BJ (cell line): ENCODE data around the gene RASGRP3. TPM values are rescaled to one million over a fixed set of nuclear protein-coding genes. Genes with fewer than 3 reads are reported as not detected.
A peak's percentile ranks its signal among the peaks of the same experiment; 100 is the strongest.
"Not testable (repeated sequence)": the region's sequence is repeated elsewhere in the genome, so short reads cannot be mapped to it uniquely, and the experiment has no call there.

ENCODE experiments used
- CTCF ChIA-PET: fragments of 350-600 bp; formaldehyde crosslinking; extraction: SDS; loops from one replicate; lab custom pipeline; 2021; ENCODE audit warnings: antibody characterized with exemption, inconsistent platforms; lab: Yijun Ruan, JAX
- POLR2A ChIA-PET: fragments of 300-600 bp; sonication (Branson Sonifier 250); formaldehyde crosslinking; extraction: SDS; loops from one replicate; lab custom pipeline; 2021; ENCODE audit warnings: antibody characterized with exemption; lab: Charles Lee
- DNase-seq: peaks from one replicate; pipeline ENCODE4 v3.0.0-alpha.2; 2011; ENCODE audit warnings: low read depth
- H3K27me3 ChIP-seq: 2 replicates; pipeline ENCODE4 v1.6.0; 2011; ENCODE audit warnings: low read length; ENCODE audit not compliant: control insufficient read depth, insufficient read depth
- H3K36me3 ChIP-seq: 2 replicates; pipeline ENCODE4 v1.5.1; 2011; ENCODE audit warnings: low read length; ENCODE audit not compliant: control insufficient read depth, insufficient read depth
- H3K4me3 ChIP-seq: 2 replicates; pipeline ENCODE4 v1.5.1; 2011; ENCODE audit warnings: low read depth, mild to moderate bottlenecking, control low read depth, low read length
- polyA plus RNA-seq: library from polyadenylated mRNA; depleted of rRNA; stranded (reverse); fragments of >200 nt; gene quantifications from 2 replicates; pipeline ENCODE4 v1.2.3, GENCODE V29; 2011
- TF ChIP-seq, protein P1 (sequence below): IDR thresholded peaks from 2 replicates; pipeline ENCODE4 v1.5.1; 2011; ENCODE audit warnings: low read depth, mild to moderate bottlenecking, control low read depth, inconsistent platforms, low read length, moderate library complexity; ENCODE audit not compliant: insufficient read depth

The RASGRP3 gene
- polyA plus RNA-seq, 1 experiment, result 2.6 TPM

DNA sequence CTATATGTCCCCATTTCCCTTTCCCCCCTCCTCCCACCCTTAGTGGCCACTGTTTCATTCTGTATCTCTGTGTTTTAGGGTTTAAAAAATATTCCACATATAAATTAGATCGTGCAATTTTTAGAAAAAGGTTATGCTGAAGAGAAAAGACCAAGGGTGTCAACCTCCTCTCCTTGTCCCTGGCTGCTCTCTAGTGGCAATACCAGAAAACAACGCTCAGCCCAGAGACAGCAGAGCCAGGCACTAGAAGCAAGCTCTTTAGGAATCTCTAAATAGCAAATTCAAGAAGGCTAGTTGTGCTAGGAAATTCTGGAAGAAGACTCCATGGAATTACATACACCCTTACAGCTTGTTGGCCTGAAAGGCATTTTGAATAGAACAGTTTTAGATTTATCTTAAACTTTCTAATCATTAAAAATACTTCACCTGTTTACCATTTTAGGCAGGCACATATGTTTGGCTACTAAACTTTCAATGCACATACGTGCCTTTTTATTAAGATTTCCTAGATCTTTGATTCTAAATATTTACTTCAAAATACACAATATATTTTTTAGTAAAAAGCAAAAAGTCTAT lies 35.1 kb upstream of the RASGRP3 start:
- TF ChIP-seq, protein P1, sequence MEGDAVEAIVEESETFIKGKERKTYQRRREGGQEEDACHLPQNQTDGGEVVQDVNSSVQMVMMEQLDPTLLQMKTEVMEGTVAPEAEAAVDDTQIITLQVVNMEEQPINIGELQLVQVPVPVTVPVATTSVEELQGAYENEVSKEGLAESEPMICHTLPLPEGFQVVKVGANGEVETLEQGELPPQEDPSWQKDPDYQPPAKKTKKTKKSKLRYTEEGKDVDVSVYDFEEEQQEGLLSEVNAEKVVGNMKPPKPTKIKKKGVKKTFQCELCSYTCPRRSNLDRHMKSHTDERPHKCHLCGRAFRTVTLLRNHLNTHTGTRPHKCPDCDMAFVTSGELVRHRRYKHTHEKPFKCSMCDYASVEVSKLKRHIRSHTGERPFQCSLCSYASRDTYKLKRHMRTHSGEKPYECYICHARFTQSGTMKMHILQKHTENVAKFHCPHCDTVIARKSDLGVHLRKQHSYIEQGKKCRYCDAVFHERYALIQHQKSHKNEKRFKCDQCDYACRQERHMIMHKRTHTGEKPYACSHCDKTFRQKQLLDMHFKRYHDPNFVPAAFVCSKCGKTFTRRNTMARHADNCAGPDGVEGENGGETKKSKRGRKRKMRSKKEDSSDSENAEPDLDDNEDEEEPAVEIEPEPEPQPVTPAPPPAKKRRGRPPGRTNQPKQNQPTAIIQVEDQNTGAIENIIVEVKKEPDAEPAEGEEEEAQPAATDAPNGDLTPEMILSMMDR, result peak; percentile 87
- ChIA-PET POLR2A (no interaction called here), CTCF (interaction anchor here (0.5 to 3.8 kb wide), 26 partner anchors 9 to 681 kb away, joined by 3 to 25 read pairs (median 4); no protein-coding TSS in a partner anchor)
- no peaks in the 10 kb centered on the region for H3K27me3 ChIP-seq
- H3K36me3 ChIP-seq, result no peaks in the 10 kb centered on the region
- DNase-seq, result no peak
- no peak overlapping the region for H3K4me3 ChIP-seq

DNA sequence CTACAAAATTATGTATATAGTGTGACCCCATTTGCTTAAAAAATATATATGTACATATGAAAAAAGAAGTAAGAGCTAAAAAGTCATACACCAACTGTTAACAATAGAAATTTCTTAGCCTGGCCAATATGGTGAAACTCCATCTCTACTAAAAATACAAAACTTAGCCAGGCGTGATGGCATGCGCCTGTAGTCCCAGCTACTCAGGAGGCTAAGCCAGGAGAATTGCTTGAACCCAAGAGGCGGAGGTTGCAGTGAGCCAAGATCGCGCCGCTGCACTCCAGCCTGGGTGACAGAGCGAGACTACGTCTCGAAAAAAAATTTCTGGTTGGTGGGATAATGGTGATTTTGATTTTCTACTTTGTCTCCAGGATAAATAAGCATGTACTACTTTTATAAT lies 34.4 kb upstream of the RASGRP3 start:
- H3K4me3 ChIP-seq, POLR2A ChIA-PET, H3K36me3 ChIP-seq, DNase-seq, H3K27me3 ChIP-seq: not testable (repeated sequence)
- CTCF ChIA-PET, result interaction anchor here (0.8 to 3.8 kb wide), 8 partner anchors 10 to 408 kb away, joined by 3 to 25 read pairs (median 4); no protein-coding TSS in a partner anchor

DNA sequence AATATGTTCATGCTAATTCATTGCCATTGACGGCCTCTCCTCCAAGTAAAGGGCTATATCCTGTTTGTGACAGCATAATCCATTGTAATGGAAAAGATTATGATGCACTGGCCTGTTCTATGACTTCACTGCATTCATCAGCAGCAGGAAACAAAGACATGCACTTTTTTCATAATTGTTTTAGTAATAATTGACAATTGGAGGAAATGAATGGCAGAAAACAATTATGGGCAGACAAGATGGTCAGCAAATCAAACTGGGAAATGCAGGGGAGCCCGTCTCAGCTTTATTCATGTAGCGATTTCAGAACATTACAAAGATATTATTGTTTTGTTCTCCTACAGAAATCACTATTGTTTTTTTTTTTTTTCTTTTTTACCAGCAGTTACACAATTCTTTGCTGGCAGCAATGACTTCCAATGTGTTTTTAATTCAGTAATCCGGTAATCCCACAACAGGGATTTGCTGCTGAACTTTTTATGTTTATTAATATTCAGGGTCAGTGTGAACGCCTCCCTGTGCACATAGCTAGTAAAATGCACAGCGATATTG lies 33.8 kb upstream of the RASGRP3 start:
- no peak for DNase-seq
- H3K27me3 ChIP-seq, result no peaks in the 10 kb centered on the region
- no peak overlapping the region for H3K4me3 ChIP-seq
- TF ChIP-seq, protein P1, result no peak
- ChIA-PET CTCF (interaction anchor here (0.9 to 3.8 kb wide), 7 partner anchors 9 to 409 kb away, joined by 3 to 25 read pairs (median 4); no protein-coding TSS in a partner anchor), POLR2A (no interaction called here)
- no peaks in the 10 kb centered on the region for H3K36me3 ChIP-seq

DNA sequence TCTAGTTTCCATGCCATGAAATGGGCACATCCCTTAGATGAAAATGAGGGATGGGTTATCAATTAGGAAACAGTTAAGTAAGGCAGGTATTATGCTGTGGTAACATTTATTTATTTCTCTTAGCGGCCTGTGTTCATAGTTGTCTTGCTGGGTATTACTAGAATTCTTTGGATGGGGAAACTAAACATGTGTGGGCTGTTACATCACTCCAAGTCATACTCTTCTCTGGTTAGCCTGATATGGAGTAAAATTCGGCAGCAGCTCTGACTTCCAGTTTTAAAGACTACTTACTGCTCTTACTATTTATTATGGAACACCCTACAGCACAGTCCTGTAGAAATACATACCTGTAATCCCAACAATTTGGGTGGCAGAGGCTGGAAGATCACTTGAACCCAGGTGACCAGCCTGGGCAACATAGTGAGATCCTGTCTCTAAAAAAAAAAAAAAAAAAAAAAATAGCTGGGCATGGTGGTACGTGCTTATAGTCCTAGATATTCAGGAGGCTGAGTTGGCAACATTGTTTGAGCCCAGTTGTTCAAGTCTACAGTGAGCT lies 33.1 kb upstream of the RASGRP3 start:
- ChIA-PET POLR2A (interaction anchor here (0.6 kb wide), 1 partner anchor 30 kb away, joined by 3 read pairs; no protein-coding TSS in a partner anchor), CTCF (interaction anchor here (1.2 to 1.6 kb wide), 3 partner anchors 30 to 409 kb away, joined by 3 to 4 read pairs (median 4); no protein-coding TSS in a partner anchor)
- Histone ChIP-seq H3K27me3 (no peaks in the 10 kb centered on the region), H3K36me3 (no peaks in the 10 kb centered on the region), H3K4me3 (no peak overlapping the region)
- DNase-seq, result no peak
- TF ChIP-seq, protein P1, result no peak

DNA sequence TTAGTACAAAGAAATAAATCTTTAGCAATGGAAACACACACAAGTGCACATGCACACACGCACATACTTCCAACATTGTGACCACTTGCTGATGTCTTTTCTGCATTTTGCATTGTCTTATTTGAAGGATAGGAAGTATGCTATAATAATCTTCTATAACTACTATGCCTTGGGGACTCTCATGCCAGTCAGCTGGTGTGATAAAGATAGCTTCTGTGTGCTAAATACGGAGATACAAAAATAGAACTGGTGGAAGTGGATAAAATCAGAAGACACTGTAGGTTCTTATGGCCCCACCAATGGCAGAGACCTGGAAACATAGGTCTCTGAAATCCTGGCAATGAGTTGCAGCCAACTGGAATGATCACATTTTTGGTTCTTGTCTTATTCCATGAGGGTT lies 31.5 kb upstream of the RASGRP3 start:
- CTCF ChIA-PET, result interaction anchor here (1.4 kb wide), 1 partner anchor 139 kb away, joined by 3 read pairs; no protein-coding TSS in a partner anchor
- no peaks in the 10 kb centered on the region for H3K27me3 ChIP-seq
- no peak for DNase-seq
- POLR2A ChIA-PET, result no interaction called here
- no peaks in the 10 kb centered on the region for H3K36me3 ChIP-seq
- no peak overlapping the region for H3K4me3 ChIP-seq
- TF ChIP-seq, protein P1, result no peak
